Measurements from ENCODE around the gene POLR1G.
A peak's percentile ranks its signal among the peaks of the same experiment; 100 is the strongest.

Gene POLR1G

DNA sequence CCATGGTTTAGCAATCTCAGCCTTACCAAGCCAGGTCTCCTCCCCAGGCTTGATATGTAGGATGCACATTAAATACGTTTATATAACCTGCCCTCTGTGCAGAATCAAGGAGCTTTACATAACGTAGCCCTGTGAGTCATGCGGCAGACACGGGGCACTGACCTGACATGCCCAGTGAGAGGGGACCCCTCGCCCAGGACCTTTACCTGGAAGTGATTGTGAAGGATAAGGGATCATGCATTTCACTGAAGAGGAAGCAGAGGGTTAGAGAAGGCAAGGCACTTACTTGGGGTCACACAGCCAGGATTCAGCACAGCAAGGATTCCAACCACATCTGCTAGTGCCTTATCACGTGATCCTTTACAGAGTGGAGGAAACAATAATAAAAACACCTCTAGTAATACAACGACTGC, 42.4 kb downstream of the POLR1G start:
- DNase-seq = no peak

DNA sequence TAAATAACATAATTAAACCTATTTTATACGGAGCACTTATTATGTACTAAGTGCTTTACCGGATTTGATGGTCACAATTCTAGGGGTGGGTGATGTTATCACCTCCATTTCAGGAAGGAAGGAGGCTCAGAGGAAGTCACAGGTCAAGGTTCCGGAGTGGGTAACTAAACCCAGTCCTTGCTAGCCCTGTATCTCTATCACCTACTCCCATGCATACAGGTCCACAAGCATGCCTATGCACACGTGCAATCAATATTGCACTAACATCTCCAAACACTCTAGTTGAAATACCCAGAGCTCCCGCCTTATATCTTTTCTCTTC, 43.5 kb downstream of the POLR1G start:
- DNase-seq = no peak

DNA sequence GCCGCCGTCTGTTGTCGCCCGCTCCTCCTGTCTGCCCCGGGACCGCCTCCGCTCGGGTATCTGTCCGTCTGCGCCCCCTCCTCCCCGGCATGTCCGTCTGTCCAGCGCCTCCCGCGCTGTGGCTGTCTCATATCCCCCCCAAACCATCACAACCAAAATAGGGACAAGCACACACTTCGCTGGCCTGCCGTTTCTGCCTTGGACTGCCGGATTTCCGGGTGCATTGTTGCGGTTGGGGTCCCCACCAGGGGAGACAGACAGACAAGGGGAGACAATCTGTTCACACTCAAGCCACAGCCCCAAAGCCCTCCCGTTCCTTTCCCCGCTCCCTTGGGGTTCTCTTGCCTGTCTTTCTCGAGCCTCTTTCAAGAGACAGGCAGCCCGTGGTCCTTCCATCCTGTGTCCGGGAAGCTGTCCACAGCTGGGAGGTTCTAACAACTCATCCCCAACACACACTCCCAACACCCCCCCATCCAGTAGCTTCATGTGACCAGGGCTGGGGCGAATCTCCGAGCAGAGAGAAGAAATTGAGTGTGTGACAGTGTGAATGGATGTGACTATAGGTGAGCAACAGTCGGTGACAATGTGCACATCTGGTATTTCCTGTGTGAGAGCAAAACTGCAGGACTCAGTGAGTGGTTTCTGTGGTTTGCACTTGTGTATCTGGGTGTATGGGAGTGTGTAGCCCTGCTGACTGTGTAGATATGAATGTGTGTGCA, 44.8 kb downstream of the POLR1G start:
- DNase-seq = peak; percentile 79

DNA sequence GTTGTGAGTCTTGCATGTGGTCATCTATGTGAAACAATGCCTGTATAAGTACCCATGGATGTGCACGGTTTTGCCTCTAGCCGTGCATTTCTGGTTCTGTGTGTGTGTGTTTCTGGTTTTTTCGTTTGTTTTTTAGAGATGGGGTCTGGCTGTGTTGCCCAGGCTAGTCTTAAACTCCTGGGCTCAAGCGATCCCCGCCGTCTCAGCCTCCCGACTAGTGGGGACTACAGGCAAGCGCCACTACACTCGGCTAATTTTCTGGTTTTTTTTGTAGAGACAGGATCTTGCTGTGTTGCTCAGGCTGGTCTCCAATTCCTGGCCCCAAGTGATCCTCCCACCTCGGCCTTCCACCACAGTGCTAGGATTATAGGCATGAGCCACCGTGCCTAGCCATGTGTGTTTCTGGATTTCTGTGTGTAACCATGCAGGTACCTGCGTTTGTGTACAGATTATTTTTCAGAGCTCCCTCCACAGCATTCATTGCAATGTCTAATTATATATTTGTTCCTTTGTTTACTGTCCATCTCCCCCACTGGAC, 45.5 kb downstream of the POLR1G start:
- DNase-seq = no peak

- DNase-seq = peak; percentile 82
These were observed 49.5 kb downstream of the POLR1G start for GRCh38 chr19:45455707-45456499.

GRCh38 chr19:45456500-45456815, 50.0 kb downstream of the POLR1G start:
- no peak for DNase-seq

GRCh38 chr19:45457776-45458175, 51.3 kb downstream of the POLR1G start:
- DNase-seq = no peak

Data from activated CD8-positive, alpha-beta memory T cell treated with anti-CD3 and anti-CD28 coated beads for 24 hours (primary cell).